GM19023 (cell line): Measurements from ENCODE around the gene PHF20.
"Not testable (repeated sequence)": the region's sequence is repeated elsewhere in the genome, so short reads cannot be mapped to it uniquely, and the experiment has no call there.

Experiments
- ATAC-seq: cut with Tn5 transposase; IDR thresholded peaks from one replicate; pipeline ENCODE4 v1.9.1; 2021; ENCODE audit warnings: mild to moderate bottlenecking, moderate library complexity; ENCODE audit not compliant: unreplicated experiment

The PHF20 gene

DNA sequence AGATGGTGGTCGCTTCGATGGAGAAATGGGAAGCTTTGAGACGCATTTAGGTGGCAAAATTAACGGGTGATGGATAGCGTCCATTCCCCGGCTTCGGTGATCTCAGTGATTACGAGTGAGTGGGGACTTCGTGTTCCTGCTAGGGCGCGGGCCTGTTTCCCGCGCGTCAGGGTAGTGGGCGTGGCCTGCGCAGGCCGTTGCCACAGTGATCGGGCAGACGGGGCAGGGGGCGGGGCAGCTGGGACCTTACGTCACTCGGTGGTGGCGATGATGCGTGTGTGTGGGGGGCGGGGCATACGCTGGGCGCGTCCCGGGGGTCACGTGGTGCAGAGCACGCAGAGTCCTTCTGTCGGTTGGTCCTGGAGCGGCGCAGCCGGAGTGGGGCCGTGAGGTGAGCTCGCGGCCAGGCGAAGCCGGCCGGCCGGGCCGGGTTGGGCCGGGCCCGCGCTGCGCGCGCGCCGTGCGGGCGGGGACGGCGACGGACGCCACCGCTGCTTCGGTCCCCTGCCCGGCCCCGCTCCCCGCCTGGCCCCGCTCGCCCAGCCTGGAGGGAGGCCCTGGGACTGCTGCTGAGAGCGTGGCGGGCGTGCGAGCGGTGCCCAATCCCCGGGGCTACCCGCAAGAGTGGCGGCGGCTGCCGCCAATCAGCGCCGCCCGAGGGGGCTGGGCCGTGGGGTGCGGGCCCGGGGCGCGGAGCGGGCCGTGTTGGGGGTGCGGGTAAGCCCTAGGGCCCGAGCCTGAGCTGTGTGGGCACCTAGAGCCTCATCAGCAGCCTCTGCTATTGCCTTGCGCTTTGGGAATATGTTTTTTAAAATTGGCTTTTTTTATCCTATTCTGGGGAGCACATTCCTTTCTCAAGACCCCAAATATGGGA lies at the start of gene PHF20:
Gene PHF20, plus strand, starts transcription at position 327 of the 874 bp plus-strand sequence. CDS start 29,508 bp downstream, outside the sequence.
- ATAC-seq: peak; percentile 88

DNA sequence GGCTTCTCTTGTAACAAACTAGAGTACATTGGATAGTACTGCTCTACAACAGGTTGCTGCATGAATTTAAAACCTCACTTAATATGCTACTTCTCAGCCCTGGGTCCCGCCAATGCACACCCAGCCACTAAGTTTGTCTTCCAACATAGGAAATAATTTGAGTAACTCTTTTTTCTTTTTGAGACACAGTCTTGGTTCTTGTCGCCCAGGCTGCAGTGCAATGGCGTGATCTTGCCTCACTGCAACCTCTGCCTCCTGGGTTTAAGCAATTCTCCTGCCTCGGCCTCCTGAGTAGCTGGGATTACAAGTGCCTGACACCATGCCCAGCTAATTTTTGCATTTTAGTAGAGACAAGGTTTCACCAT lies 48.6 kb upstream of the PHF20 start:
- not testable (repeated sequence) for ATAC-seq

DNA sequence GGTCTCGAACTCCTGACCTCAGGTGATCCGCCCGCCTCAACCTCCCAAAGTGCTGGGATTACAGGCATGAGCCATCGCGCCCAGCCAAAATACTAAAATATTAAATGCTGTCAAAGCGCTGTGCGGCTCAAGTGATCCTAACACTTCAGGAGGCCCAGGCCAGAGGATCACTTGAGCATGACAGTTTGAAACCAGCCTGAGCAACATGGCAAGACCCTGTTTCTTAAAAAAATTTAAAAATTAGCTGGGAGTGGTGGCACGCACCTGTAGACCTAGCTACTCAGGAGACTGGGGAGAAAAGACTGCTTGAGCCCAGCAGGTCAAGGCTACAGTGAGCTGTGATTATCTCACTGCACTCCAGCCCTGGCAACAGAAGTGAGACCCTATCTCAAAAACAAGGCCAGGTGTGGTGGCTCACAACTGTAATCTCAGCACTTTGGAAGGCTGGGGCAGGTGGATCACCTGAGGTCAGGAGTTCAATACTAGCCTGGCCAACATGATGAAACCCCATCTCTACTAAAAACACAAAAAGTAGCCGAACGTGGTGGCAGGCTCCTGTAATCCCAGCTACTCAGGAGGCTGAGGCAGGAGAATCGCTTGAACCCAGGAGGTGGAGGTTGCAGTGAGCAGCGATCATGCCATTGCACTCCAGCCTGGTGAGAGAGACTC lies 48.0 kb upstream of the PHF20 start:
- ATAC-seq: not testable (repeated sequence)

DNA sequence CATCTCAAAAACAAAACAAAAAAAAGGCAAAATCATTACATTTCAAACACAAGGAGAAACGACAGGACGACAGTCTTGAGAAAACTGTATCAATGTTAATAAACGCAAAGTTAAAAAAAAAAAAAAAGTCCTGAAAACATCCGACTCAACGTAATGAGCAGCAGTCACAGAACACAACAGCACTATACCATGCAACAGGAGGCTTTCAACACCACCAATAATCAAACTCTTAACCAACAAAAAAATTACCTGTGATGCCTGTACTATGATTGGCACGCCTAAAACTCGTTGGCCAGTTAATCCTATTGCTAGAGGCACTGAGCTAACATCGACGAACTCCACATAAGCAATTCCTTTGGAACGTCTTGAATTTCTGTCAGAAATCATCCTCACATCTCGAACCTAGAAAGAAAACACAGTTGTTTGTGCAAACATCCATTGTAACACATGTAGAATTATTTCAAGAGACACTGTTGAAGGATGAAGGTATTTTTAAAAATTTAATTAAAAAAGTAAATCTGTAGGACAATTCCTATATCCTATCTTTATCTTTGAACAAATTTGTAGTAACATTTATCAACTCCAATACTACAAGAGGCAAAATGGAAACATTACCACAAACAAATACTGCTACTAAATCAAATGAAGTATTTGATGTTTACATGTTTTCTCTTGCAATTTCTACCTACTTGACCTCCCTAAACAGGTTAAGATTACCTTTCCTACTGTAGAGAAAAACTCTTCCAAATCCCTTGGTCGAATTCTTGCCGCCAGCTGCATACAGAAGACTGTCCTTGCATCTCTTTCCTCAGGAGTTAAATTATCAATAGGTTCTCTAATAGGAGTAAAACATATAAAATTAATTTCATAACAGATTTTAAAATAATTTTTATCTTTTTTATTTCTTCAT lies 47.2 kb upstream of the PHF20 start:
- no peak for ATAC-seq

DNA sequence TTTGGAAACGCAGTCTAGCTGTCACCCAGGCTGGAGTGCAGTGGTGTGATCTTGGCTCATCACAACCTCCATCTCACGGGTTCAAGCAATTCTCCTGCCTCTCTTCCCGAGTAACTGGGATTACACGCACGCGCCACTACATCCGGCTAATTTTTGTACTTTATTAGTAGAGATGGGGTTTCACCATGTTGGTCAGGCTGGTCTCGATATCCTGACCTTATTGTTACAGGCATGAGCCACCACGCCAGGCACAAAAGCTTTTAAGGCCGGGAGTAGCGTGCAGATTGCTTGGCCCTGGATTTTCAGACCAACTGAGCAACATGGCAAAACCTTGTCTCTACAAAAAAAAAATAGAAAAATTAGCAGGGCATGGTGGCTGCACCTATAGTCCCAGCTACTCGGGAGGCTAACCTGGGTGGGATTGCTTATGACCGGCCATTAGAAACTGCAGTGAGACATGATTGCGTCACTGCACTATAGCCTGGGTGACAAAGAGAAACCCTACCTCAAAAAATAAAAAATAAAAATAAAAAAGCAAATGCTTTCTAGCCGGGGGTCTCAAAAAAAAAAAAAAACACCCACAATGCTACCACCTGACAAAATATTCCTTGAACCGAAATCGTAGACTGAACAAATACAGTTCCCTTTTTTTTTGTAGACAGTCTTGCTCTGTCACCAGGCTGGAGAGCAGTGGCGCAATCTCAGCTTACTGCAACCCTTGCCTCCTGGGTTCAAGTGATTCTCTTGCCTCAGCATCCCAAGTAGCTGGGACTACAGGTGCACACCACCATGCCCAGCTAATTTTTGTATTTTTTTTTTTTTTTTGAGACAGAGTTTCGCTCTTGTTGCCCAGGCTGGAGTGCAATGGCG lies 44.7 kb upstream of the PHF20 start:
- no peak for ATAC-seq

DNA sequence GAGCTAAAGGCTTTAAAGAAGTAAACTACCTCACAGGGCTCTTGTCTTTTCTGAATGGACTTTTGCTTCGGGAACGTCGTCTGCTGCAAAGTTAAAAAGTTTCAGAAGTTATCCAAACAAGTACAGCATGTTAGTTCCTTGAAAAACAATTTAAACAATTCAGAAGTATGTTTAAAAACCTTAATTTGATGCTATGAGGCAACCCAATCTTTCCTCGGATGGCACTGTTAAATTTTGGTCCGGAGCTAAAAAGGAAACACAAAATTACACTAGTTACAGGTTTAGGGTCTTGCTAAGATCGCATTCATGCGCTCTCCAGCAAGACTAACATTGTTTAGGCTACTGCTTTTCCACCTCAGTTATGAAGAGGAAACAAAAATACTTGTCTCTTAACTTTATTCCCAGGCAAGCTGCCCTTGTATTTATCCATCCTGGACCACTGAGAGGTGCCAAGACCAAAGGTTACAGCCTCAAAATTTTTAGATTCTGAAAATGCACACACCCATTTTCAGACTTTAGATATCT lies 42.5 kb upstream of the PHF20 start:
- ATAC-seq: no peak

DNA sequence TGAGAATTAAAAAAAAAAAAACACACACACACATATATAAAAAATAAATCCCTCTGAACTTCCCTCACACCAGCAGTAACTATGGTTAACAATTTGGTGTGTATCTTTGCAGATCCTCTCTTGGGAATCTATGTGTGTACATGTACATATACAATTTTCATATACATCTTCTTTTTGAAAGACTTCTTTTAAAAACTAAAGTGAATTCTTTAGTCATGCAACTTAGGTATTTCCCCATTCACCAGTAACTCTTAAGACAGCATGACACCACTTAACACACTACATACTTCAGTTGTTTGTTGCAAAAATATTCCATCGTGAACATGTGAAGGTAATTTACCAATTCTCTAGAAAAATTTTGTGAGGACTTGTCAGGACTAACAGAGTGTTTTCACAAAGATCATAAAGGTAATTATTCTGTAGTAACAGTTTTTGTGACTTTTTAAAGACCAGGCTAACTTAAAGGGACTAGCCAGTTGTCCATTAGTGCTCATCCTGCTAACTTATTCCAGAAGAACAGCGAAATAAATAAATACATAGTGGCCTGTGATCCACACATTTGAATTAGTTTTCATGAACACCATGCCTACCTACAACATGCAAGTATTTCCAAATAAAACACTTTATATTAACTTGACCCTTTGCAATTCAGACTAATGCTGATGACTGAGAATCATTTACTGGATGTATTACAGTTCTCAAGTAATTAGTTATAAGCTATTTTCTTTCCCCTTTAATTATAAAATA lies 41.8 kb upstream of the PHF20 start:
- ATAC-seq: no peak

DNA sequence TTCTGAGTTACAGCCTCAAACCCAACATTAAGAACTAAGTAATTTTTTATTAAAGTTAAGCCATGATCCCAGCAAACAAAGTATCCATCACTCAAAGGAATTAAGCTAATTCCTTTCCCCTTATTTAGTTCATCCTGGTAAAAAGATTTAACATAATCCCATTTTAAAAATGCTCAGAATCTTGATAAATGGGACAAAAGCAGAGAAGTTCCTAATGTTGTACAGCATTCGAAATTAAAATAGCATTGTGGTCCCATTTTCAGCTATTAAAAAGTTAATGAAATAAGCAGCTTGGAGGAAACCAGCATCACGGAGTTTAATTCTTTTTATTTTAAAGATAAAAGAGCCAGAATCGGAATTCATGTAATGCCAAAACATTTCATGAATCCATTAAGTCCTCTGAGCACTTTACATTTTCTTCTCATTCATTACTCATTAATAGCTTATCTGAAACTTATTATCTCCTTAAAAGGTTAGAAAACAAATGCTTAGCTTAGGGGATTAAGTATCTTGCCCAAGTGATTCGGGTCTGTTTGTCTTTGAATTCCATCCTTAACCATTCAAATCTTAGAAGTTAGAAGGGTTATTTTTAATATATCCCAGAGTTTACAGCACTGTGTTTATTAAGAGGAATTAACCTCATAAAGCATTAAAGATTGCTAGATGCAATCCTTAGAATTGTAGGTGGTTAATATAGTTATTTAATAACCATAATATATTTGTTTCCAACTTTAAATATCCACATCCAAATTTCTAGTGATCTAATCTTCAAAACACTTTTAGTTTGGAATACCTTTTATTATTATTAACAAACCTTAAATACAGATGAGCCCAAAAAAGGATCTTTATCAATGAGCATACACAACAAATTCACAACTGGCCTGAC lies 41.0 kb upstream of the PHF20 start:
- no peak for ATAC-seq

DNA sequence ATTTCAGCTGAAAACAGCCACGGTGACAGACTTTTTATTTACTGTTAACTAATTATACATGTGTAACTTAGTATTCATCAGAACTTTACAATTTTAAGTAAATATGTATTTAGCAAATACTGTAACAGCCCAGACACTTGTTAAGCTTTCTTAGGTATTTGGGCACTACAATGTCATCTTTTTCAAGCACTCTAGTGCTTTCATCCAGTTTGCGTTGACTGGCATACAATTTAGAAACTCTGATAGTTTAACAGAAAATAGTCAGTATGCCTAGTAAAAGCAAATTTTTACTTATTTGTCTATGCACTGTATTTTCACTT lies 40.4 kb upstream of the PHF20 start:
- no peak for ATAC-seq

DNA sequence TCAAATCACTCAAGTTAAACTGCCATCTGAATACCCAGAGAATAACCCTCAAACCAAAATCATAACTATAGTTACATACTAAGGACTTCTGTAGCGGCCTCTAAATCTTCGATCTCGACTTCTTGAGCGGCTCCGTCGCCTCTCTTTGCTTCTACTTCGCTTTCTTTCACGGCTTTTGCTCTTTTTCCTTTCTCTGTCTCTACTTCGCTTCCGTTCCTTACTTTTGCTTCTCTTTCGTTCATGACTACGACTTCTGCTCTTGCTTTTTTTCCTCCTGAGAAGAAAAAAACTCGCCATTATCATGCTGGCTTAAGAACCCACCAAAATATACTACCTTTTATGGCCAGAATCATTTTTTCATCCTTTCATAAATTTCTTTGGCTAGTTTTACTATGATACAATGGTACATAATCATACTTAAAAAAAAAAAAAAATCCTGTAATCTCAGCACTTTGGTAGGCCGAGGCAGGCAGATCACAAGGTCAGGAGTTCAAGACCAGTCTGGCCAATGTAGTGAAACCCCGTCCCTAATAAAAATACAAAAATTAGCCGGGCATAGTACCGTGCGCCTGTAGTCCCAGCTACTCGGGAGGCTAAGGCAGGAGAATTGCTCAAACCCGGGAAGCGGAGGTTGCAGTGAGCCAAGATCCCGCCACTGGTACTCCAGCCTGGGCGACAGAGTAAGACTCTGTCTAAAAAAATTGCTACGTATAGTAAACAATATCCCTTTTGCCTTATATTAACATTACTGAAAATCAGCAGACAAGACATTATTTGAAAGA lies 39.8 kb upstream of the PHF20 start:
- no peak for ATAC-seq

DNA sequence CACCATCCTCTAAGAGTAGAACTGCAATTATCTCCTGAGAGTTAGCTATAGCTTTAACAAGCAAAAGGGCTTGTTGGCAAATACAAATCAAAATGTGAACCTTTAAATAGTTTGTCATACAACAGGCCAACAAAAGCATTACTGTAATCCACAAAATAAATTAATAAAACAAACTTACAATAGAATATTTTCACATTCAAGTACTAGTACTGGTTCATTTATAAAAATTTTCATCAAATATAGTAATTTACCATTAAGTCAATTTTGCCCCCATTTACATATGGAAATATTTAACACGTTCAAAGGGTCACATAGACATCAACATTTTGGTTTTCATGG lies 39.2 kb upstream of the PHF20 start:
- ATAC-seq: no peak

DNA sequence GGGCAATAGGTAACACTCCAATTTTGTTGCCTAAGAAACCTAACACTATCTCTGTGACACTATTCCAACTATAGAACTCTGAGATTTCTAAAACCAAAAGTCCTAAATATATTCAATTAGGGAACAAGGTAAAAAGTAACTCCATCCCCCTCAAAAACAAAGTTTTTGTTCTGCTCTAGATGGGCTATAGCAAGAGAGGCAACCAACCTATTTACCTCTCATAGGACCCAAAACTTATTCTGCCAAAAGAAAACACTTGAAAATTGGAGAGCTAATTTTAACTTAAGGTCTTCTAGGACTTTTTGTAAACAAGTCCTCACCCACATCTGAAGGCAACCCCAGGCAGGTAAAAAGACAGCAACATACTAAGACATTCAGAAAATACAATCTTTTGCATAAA lies 37.4 kb upstream of the PHF20 start:
- no peak for ATAC-seq

DNA sequence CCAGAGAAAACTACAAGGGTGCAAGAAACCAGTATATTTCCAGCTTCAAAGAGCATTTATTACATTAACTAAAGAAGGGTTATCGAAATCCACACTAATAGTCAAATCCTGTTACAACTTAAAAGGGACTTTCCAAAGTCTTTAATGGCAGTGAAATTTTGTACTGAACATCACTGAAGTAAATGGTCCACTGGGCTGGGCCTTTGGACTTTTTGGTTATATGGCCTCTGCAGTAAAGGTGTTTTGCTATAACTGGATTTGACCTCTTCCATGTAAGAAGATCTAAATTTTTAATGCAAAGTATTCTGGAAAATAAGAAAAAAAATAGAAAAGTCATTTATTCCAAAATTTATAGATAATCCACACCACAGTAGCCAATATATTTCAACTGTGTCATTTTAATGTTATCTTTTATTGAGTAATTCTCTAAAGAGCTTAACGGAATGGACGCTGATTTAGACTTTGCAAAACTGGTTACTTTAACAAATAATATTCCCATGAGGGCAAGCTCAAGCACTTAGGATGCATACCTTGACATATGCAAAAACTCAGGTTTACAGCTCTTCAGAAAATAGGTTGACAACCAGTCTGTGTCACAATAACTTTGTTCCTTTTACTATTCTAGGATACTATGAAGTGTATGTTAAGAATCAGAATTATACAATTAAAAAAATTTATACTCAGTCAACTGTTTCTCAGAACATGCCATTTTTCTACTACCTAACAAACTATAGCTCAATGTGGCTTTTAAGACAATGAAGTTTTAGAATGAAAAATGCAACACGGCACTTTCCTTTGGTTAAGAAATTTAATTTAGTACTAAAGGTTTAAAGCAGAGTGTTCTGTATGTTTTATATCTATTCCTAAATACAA lies 36.8 kb upstream of the PHF20 start:
- no peak for ATAC-seq

DNA sequence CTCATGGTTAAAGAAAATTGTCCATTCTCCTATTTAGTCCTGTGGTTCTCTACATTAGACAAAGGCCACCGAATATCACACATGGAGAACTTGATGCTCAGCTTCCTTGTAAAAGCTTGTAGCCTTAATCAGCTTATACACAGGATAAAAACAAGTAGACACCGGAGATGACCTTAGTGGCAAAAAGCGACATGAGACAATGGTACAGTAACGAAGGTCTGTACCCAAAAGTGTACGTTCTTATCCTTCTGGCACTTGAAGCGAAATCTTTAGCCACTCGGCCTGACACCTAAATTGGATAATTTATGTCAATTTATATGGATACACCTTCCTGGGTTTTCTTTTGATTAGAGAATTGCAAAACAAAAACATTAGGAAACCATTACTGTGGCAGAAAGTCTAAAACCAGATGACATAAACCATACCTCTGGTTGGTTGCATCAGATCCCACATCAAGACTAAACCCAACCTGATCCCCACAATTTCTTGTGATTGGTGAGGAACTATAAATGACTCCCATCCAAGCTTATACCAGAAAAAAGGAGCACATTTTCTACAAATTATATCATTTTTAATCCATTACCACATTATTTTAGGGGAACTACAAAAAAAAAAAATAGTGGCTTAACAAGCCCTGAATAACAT lies 35.9 kb upstream of the PHF20 start:
- ATAC-seq: no peak

DNA sequence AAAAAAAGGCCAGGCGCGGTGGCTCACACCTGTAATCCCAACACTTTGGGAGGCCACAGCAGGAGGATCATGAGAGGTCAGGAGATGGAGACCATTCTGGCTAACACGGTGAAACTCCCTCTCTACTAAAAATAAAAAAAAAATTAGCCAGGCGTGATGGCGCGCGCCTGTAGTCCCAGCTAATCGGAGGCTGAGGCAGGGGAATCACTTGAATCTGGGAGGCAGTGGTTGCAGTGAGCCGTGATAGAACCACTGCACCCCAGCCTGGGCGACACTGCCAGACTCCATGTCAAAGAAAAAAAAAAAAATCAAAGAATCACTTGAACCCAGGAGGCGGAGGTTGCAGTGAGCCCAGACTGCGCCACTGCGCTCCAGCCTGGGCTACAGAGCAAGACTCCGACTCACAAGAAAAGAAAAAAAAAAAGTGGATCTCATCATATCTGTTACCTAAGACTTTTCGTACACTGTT lies 33.9 kb upstream of the PHF20 start:
- no peak for ATAC-seq

DNA sequence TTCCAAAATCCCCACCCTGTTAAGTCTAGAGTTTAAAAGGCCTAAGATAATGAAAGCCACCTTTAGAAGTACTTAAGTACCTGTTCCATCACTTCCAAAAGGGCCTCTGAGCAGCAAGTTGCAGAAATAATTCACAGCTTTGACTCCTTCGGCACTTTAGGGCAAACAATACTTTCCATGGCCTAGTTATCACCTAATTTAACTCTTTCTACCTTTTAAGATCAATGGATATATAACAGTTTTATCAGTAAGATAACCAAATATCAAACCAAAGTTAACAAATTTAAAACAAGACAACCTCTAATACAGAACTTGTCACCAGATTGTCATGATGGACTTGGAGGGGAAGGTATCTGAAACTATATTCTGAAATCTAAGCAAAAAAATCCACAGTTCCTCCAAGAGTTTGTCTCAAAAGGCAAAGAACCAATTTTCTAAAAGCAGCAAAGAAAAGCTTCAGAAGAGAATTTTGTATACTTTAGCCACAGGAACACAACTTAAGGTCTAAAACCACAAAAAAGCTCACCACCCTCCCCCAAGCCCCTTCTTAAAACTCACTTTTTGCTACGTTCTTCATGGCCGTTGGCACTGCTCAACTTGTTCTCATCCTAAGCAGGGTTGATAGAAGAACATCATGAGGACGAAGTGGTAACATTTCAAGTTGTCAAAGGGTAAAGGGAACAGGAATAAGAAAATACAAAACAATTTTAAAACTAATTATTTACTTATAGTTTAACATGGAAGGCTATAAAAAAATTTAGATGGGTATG lies 33.2 kb upstream of the PHF20 start:
- ATAC-seq: no peak
